Measurements from ENCODE around the gene MAMLD1.

Gene MAMLD1

DNA sequence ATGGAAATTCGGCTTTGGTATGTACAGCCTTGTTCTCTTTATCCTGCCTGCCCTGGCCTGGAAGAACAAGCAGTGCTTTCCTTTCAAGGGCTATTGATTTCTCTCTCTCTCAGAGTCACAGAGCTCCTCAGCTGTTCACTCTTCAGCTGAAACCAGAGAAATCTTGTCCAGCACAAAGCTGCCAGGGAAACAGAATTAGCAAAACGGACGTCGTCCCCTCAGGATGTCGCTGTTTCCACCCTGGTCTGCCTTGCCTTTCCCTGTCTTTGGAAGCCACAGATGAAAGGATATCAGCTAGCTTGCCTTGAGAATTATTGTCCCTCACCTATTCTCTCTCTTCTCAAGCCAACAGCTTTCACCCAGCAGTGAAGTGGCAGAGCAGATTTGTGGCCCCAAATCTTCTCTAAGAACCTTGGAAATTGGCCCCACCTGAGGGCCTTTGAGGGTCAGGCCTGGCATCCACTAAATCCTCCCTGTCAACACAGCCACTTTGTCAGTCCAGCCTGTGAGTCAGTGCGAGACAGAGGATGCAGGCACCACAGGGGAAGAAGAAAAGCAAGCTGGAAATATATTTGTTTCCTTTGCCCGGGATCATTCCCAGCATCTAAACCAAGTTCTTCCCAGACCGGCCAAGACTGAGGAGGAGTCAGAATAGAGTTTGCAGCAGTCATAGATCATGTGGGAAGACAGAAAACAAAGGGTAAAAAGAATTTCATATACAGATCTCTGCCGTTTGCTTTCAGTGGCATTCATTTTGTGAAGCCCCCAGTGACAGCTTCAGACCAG lies 141.5 kb downstream of the MAMLD1 start:
- no peak for DNase-seq

DNA sequence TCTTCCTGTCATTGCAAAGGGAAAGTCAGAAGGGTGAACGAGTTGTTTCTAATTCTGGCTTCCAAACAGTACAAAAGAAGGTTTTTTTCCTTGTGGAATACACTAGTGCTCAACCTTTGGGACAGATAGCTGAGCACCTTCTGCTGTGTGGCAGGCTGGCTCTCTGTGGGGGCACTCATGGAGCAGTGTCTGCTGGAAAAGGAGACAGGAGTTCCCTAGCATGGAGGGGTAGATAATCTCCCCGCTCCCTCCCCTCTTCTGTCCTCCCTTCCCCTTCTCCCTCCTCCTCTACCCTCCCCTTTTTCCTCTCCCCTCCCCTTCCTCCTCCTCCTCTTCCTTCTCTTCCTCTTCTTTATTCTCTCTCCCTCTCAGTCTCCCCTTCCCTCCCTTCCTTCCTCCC lies 142.9 kb downstream of the MAMLD1 start:
- no peak for DNase-seq

DNA sequence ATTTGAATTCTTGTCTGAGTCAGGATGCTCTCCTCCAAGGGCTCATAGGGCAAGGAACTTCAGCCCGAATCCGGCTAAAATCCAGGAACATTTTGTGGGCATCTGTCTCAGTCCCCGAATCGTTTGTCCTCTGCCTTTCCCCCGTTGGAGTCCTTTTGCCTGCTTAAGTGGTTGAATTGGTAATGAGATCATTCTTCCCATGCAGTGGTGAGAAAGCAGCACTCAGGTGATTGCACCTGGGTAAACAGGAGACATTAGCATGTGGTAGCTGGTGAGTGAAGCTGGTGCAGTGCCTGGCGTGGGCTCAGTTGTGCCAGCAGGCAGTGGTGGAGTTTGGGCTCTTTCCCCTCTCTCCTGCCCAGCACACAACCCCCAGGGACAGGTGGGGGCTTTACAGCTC lies 143.4 kb downstream of the MAMLD1 start:
- DNase-seq = no peak

DNA sequence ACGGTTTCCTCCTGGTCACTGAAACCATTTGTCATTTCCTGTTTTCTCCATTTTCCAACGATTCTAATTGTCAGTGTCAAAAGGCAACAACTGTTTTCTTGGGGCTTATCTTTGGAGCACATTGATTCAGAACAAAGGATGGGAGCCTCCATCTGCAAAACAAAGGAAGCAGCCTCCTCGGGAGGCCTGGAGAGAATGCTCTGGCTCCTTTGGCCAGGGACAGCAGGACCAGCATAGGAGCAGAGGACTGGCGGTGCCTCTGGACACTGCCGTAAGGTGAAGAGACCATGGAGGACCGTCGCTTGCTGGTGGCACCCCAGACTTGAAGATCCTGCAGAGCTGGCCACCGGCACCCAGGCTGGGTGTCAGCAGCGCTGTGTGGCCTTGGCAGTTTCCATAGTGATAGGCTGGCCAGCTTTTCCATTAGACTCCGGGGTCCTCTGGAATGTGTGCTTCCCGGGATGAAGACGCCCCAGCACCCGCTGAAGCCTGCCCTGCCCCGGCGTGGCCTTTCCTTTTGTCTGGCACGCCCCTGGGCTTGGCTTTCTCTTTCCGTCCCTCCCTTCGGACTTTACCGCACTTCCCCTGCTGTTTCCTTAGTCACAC lies 144.2 kb downstream of the MAMLD1 start:
- no peak for DNase-seq

DNA sequence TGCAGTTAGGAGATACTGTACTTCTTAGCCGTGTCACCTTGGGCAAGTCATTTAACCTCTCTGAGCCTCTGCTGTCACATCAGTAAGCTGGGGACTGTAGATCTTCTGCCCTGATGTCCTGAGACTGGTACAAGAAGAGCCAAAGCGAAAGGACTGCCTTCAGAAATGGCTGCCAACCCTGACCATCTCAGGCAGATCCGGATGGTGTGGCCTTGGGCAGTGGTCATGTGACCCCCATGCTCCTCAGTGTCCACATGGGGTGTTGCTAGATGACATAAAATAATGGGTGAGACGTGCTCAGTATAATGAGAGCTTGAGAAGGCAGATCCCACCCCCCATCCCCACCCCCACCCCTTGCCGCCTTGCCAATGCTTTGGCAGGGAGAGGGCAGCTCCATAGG lies 144.9 kb downstream of the MAMLD1 start:
- DNase-seq = no peak

DNA sequence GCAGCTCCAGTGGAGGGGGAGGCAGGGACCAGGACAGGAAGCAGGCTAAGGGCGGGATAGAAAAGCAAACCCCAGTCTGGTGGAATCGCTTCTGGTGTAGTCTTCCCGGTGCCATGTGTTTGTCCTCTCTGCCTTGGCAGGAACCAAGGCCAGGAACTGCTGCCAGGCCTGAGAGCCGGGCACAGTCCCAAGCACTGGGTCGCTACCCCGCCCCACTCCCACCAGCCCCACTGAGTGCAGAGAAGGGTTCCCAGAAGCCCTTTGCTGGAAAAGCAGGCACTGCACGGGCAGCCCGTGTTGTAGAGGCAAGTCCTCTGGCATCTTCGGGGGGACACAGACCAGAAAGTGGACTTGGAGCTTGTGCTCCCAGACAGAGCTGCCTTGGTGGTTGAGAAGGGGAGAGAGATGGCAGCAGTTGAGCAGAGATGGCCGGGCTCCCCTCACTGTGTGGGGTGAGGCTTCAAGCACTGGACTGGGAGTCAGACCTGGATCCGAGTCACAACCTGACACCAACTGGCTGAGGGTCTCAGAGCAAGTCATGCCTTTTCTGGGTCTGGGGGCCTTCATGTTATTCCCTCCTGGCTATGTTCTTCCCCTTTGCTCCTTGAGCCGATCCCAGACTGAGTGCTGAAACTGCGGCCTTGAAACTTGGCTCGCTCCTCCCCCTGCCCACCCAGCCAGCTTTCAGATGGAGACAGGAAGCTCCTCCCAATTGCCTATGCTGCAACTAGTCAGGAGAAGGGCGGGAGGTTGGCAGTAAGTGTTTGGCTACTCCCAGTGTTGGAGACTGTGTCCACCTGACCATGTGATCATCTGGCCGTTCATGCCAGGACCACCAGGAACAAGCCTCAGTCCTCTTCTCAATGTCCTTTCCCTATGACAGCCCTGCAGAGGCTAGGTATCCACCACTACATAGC lies 145.6 kb downstream of the MAMLD1 start:
- DNase-seq = peak; percentile 12

DNA sequence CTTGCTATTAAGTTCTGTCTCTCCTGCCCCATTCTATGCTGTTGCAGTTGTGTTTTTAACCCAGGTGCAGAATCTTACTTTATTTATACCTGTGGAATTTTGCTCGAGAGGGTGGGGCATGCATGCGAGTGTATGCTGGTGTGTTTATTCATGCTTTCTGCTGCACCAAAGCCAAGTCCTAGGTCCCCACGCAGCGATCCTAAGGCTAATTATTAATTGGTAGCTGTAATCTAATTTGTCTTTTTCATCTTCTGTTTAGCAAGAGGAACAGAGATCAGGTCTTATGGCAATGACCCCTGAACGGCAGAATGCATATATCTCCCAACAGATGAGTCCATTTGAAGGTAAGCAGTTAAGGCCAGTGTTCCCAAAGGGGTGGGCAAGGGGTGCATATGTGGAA lies 146.6 kb downstream of the MAMLD1 start:
- DNase-seq = no peak

DNA sequence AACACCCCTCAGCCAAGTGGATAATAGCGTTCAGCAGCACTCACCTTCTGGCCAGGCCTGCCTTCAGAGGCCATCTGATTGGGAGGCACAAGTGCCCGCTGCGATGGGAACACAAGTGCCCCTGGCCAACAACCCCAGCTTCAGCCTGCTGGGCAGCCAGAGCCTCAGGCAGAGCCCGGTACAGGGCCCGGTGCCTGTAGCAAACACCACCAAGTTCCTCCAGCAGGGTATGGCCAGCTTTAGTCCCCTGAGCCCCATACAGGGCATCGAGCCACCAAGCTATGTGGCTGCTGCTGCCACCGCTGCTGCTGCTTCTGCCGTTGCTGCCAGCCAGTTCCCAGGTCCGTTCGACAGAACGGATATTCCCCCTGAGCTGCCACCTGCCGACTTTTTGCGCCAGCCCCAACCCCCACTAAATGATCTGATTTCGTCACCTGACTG lies 149.4 kb downstream of the MAMLD1 start:
- no peak for DNase-seq

DNA sequence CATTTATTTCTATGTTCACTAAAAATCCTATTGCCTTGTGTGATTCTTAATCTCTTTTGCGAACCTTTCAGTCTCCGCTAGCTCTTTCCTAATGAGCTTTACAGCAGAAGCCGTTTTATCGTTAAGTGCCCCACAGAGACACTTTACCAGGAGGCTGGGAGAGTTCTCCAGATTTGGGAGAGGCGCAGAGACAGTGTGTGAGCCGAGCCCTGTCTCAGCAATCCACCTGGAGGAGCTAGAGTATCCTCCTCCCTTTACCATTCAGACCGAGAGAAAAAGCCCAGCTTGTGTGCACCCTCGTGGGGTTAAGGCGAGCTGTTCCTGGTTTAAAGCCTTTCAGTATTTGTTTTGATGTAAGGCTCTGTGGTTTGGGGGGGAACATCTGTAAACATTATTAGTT lies 150.4 kb downstream of the MAMLD1 start:
- DNase-seq = no peak

DNA sequence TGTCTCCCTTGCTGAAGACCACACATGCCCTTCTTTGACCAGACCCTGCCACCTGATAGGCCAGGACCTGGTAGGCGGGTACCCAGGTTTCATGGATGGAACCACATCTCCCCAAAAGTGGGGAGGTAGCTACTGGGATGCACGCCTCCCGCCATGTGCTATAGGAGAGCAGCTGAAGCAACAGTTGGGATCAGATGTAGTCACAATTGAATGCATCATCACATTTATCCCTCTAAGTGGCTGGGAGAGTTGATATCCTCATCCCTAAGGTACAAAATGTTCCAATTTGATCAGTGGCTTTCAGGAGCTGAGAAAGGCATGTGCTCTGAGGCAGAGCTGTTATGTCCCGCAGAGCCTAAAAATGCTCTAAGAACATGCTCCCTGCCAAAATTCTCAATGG lies 151.3 kb downstream of the MAMLD1 start:
- DNase-seq = no peak

DNA sequence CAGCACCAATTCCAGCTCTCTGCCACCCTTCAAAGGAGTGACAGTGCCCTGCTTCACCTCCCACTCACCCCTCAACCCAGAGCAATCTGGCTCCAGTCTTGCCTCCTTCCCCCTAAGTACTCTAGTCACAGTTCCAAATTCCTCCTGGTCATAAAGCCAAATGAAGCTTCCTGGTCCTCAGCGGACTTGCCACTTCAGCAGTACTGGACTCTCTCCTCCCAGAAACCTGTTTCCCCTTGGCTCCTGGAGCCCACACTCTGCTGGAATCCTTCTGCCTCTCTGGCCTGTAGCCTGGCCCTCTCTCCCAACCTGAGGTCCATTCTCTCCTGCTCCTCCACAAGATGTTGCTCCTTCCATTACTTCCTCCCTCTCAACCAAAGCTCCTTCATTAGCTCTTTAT lies 152.7 kb downstream of the MAMLD1 start:
- no peak for DNase-seq

DNA sequence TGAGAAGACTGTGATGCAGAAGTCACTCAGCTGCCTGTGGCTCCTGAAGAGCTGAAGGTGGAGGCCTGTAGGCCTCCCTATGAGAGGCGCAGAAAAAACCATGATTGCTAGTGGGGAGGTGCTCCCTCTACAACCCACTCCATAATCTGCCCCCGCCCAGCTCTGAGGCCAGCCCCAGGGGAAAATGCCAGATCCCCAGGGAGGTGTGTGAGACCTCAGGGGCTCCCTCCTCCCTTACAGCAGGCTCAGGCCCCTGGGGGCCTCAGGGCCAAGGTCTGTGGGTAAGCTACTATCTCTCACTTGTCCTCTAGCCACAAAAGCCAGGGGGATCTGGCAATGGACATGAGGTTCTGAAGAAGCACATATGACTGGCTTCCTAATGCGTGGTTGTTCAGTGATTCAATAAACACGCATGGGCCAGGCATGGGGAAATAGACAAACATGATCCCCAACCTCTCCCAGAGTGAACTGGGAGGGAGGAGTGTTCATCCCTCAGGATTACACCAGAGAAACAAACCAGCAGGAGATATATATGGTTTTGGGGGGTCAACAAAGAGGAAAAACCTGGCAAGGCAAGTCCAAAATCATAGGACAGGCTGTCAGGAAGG lies 154.3 kb downstream of the MAMLD1 start:
- DNase-seq = peak; percentile 20

DNA sequence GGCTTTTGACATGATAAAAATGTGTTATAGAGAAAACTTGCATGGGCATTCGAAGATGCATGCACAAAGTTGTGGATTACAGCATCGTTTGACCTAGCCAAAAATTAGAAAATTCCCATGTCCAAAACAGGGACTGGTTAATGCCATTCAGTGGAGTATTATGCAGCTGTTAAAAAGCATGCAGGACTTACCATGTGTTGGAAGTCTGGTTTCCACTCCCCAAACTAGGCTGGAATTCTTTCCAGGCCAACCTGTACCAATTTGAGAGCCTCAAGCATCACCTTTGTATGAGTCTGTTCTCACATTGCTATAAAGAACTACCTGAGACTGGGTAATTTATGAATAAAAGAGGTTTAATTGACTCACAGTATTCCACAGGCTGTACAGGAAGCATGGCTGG lies 159.4 kb downstream of the MAMLD1 start:
- no peak for DNase-seq

DNA sequence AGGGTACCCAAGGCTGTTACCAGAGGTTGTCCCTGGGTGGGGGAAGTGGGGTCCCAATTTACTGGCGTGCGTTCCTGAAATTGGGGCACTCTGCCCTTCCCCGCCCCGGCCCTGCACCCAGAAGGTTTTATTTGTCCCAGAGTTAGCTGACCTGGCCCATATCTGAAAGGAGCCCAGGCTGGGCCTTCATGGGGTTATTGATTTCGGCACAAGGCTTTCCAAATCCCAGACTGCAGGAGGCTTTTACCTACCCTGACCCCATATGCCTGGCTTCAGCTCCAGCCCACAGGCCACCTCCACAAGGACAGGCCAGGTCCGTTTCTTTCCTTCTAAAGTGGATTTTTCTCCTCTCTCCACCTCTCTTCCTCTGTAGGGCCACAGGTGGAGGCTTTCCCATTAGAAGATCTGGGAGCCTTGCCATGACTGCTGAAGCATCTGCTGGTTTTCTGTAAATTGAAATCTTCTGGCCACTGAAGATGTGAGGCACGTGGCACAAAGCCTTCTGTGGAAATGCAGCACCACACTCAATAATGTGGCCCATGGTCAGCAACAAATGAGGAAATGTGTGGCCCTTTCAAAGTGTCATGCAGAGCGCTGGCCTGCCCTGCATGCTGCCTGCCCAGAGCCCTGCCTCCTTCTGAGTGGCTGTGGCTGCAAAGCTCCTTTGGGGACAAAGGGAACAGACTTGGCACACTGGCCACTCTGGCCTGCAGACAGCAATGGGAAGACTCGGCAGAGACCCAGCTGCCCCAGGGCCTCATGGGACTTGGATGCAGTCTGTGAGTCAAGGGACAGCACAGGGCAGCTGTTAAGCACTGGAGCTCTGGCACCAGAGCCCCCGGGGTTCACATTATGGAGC lies 162.2 kb downstream of the MAMLD1 start:
- no peak for DNase-seq

DNA sequence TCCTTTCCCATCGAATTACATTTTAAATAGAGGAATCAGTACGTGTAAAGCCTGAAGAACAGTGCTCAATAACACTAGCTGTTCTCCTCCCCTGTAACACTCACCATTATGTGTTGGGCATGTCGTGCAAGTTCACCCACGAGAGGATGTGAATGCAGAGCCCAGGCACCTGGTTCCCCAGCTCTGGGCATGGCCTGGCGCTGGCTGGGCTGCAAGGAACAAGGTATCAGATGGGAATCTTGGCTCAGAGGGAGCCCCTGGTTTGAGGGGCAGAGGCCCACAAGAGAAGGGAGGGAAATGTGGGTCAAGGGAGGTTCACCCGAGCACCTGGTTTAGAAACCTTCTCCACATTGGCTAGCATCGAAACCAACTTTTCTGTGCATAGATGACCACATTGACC lies 163.6 kb downstream of the MAMLD1 start:
- no peak for DNase-seq

DNA sequence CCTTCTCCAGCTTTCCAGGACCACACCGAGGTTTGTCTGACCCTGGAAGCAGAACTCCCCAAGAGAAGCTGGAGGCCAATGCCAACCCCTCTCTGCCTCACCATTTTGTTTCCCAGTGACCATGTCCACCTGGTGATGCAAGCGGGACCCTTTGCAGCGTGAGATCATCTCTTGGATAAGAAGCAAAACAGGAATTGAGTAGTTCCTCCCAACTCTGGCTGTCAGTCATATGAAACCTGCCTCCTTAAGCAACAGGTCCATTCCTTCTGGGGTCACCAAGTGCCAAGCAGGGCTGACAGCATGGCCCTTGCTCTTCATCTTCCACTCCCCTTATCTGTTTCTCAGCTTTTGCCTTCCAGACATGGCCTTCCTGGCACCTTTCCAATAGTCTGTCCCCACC lies 164.0 kb downstream of the MAMLD1 start:
- DNase-seq = no peak

DNA sequence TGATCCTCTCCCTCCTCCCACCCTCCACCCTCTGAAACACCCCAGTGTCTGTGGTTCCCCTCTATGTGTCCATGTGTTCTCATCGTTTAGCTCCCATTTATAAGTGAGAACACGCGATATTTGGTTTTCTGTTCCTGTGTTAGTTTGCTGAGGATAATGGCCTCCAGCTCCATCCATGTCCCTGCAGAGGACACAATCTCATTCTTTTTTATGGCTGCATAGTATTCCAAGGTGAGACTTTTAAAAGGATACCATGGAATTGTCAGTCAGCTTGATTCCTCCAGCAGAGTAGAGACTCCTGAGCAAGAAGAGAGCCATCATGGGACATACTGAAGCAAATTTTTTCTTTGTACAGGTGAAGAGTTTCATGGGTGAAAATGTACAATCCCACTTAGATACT lies 166.5 kb downstream of the MAMLD1 start:
- DNase-seq = no peak

DNA sequence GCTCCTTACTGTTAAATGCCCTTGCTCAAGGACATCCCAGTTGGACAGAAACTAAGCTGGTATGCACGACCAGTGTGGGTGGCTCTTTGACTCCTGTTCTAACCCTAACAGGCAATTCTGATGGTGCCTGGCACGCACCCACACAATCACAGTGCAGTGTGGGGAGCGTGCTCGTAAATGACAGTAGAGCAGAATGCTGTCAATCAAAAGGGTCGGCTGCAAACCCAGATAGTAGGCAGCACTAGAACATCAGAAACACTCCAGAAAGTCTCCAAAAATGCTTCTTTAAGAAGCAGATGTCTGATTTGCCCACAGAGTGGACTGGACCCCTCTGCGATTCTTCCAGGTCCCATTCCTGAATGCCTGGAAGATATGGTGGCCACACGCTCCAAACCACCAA lies 167.7 kb downstream of the MAMLD1 start:
- DNase-seq = no peak

DNA sequence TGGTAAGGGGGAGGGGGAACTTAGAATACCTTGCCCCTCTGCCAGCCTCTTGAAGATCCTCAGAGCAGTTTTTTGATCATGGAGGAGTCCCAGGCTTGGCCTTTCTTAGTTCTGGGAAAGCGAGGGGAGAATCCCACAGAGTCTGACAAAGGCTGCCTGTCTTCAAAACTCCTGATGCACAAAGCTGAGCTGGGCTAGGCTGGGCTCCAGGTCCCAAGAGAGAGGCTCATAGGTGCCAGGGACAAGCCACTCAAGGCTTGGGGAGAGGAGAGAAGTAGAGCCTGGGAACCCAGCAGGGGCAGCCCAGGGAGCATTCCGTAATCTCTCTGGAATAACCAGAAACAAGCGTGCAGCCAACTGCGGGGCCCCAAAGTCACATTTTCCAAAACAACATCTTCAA lies 168.3 kb downstream of the MAMLD1 start:
- DNase-seq = no peak

DNA sequence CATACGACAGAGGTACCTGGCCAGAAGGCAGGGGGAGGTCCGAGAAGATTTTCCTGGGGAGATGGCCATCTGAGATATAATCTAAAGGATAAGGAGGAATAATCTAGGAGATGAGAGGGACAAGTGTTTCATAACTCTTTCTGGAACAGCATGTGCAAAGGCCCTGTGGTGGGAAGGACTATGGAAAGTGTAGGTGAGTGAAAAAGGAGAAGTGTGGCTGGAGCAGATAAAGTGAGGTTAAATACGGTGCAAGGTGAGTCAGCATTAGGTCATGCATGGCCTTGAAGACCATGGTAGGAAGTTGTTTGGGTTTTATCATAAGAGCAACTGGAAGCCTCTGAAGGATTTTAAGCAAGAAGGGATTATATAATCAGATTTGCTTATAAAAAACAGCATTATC lies 170.7 kb downstream of the MAMLD1 start:
- no peak for DNase-seq

DNA sequence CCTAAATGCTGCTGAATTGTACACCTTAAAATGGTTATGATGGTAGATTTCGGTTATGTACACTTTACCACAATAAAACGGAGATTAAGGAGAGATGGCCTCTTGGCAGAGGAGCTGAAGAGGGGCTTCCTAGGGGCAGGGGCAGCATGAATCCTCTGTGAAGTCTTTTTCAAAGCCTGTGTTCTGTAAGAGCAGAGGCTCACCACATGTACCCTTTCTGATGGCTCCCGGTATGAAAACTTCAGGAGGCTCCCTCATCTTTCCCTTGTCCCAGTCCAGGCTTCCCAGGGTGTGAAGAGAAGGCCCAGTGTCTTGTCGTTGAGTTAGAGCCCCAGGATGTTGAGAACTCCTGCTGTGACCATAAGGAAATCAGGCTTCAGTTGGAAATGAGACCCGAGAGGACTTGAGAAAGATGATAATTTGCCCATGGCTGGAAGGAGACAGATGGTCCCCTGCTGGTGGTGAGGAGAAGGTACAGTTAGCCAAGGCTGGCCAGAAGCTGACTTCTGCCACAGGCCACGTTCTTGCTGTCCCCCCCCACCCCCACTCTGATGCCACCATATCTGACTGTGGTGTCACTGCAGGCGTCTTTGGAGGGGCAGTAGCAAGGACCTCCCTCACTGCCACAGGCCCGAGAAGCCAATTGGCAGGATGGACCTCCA lies 173.5 kb downstream of the MAMLD1 start:
- no peak for DNase-seq

DNA sequence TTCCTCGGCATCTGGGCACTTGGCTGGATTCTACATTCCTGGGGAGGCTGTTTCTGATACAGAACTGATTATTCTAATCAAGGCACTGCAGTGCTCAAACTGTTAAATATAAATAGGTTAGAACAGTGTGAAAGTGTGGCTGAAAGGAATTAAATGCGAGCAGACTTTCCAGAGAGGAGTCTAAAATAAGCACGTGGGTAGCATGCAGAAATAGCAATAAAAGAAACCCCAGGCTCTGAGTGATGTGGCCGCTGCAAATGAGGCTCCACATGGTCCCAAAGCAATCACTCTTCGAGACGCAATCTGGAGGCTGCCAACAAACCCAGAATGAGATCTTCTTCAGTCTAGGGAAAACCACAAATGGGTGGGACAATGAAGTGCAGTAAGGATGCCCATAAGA lies 174.7 kb downstream of the MAMLD1 start:
- DNase-seq = no peak

Data from fibroblast of skin of abdomen (primary cell).